Panc1 (cell line): ENCODE results near the gene KIDINS220. TPM values are rescaled to one million over a fixed set of nuclear protein-coding genes. Genes with fewer than 3 reads are reported as not detected.

Experiments
- ATAC-seq: fragments of 200-7000 bp; cut with Tn5 transposase; 2 replicates; pipeline ENCODE4 v1.9.1; 2020; ENCODE audit warnings: mild to moderate bottlenecking, moderate library complexity
- BruUV-seq: library from RNA; stranded (reverse); fragments of 400-500 nt; replicated peaks from 2 replicates; lab custom pipeline; 2021; lab: Mats Ljungman, UMichigan
- CTCF ChIA-PET: fragments of 300-600 bp; sonication (Branson Sonifier 250); formaldehyde crosslinking; loops from one replicate; lab custom pipeline; 2022; ENCODE audit warnings: antibody characterized with exemption; lab: Charles Lee
- POLR2A ChIA-PET: fragments of 300-600 bp; sonication (Branson Sonifier 250); formaldehyde crosslinking; loops from one replicate; lab custom pipeline; 2022; ENCODE audit warnings: antibody characterized with exemption; lab: Charles Lee
- DNase-seq: peaks from one replicate; pipeline ENCODE4 v3.0.0-alpha.2; 2010; ENCODE audit warnings: low read depth, low spot score
- H3K27ac ChIP-seq: 2 replicates; pipeline ENCODE4 v1.5.1; 2011; ENCODE audit warnings: mild to moderate bottlenecking, low read length, inconsistent platforms
- H3K27me3 ChIP-seq: fragments of 200-500 bp; sonication (Bioruptor generic); 2 replicates; pipeline ENCODE4 v1.6.0; 2014; ENCODE audit warnings: low read length, inconsistent platforms; ENCODE audit not compliant: control insufficient read depth, insufficient read depth
- H3K36me3 ChIP-seq: fragments of 200-500 bp; sonication (Bioruptor generic); 2 replicates; pipeline ENCODE4 v1.5.1; 2014; ENCODE audit warnings: inconsistent platforms, mild to moderate bottlenecking, low read length, moderate library complexity; ENCODE audit not compliant: control insufficient read depth, insufficient read depth
- H3K4me1 ChIP-seq: 2 replicates; pipeline ENCODE4 v1.5.1; 2011; ENCODE audit warnings: inconsistent platforms, mild to moderate bottlenecking, low read length, moderate library complexity; ENCODE audit not compliant: control insufficient read depth, insufficient read depth
- H3K4me3 ChIP-seq, 2 experiments: 2 replicates each; pipeline ENCODE4 v1.5.1; 2011 to 2012; ENCODE audit warnings: low read depth in 2 of 2, low read length in 2 of 2, mild to moderate bottlenecking in 2 of 2, inconsistent platforms in 1 of 2, moderate library complexity in 1 of 2
- H3K9me3 ChIP-seq: fragments of 200-500 bp; sonication (Bioruptor generic); 2 replicates; pipeline ENCODE4 v1.5.1; 2014; ENCODE audit warnings: low read depth, mild to moderate bottlenecking, inconsistent platforms, low read length, moderate library complexity; ENCODE audit not compliant: control insufficient read depth, insufficient read depth
- CTCF ChIP-seq: fragments of 450-650 bp; IDR thresholded peaks from 2 replicates; pipeline ENCODE4 v1.5.1; 2017; ENCODE audit warnings: mild to moderate bottlenecking
- POLR2AphosphoS5 ChIP-seq: IDR thresholded peaks from 2 replicates; pipeline ENCODE4 v1.6.1; 2012; ENCODE audit warnings: mild to moderate bottlenecking, low read depth, low read length, moderate library complexity
- REST ChIP-seq, 2 experiments: IDR thresholded peaks; 2 replicates each; pipeline ENCODE4 v1.6.1; 2011 to 2012; ENCODE audit warnings: low read depth in 2 of 2, control low read depth in 1 of 2, low read length in 1 of 2, mild to moderate bottlenecking in 1 of 2, moderate library complexity in 1 of 2; ENCODE audit not compliant: insufficient read depth in 1 of 2
- SIN3A ChIP-seq: IDR thresholded peaks from 2 replicates; pipeline ENCODE4 v1.6.1; 2012; ENCODE audit warnings: low read depth, mild to moderate bottlenecking, low read length, moderate library complexity, borderline replicate concordance; ENCODE audit not compliant: insufficient read depth
- TCF7L2 ChIP-seq: IDR thresholded peaks from 2 replicates; pipeline ENCODE4 v1.6.1; 2011; ENCODE audit warnings: mild to moderate bottlenecking, low read depth, low read length, inconsistent platforms
- in situ Hi-C: cut with HindIII; loops from 2 replicates; pipeline ENCODE4 v1.10.0; 2016; ENCODE audit warnings: low sequenced_read_pairs, low pct_unique_long_range_greater_than_20kb
- intact Hi-C: fragments of 100-400 bp; cut with micrococcal nuclease; formaldehyde crosslinking; loops from one replicate; pipeline ENCODE4 v1.10.0; 2022; ENCODE audit not compliant: unreplicated experiment
- total RNA-seq: library from RNA; stranded (reverse); gene quantifications from one replicate; pipeline ENCODE4 v1.2.1, GENCODE V29; 2021; ENCODE audit not compliant: unreplicated experiment

KIDINS220 gene
- total RNA-seq, 1 experiment from 2014 or later = 39.3 TPM

- intact Hi-C loops (no loop called here), in situ Hi-C loops (no loop called here)
- no peaks in the 10 kb centered on the region for H3K36me3 ChIP-seq
- ChIA-PET POLR2A (no interaction called here), CTCF (no interaction called here)
- no peak overlapping the region for H3K4me3 ChIP-seq
- H3K27ac ChIP-seq = no peak overlapping the region
- DNase-seq = no peak
- TF ChIP-seq REST (IDR thresholded peaks at IDR 0.05; ENCODE audit: insufficient read depth in 1 of 2, low read depth in 2 of 2, low read length in 1 of 2) = no peak
- TF ChIP-seq SIN3A = no peak
- TF ChIP-seq POLR2AphosphoS5 = no peak
- TF ChIP-seq CTCF = no peak
- TF ChIP-seq TCF7L2 = no peak
- no peaks in the 10 kb centered on the region for H3K27me3 ChIP-seq
- no peaks in the 10 kb centered on the region for H3K4me1 ChIP-seq
- no TSS peak for BruUV-seq
- no peak for ATAC-seq
- H3K9me3 ChIP-seq = peaks cover 6% of the 10 kb centered on the region; the same call in 1 of the 2 replicates
Measured at GRCh38 chr2:8756230-8756629, 81.2 kb downstream of the KIDINS220 start.

DNA sequence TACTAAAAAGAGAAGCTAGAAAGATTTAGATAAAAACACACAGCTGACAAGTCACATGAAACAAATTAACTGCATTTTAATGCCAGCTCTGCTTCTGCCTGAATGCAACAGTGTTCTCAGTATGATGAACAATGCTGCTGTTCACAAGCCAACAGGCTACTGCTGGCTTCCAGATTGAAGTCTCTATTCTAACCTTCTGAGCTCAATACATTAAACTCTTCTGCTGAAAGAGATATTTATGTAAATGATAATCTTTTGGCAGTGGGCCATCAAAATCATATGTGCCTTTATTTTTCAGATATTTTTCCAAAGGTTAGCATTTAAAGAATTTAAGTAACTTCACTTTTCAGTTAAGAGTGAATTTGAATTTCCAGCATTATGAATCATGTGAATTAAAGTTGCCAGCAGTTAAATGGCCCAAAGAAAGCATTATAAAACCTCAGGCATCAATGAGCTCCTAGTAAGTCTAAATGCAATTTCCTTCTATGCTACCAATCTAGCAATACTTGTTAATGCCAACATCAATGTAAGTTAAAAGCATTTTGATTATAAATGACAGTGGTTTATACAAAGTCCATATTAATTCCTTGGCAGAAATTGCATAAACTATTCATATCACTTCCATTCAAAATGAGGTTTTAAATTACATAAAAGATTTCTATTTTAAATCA, 83.2 kb downstream of the KIDINS220 start:
- DNase-seq (no peak), ATAC-seq (no peak)
- in situ Hi-C loops (no loop called here), intact Hi-C loops (no loop called here)
- no TSS peak for BruUV-seq
- TF ChIP-seq REST (IDR thresholded peaks at IDR 0.05; ENCODE audit: insufficient read depth in 1 of 2, low read depth in 2 of 2, low read length in 1 of 2) (no peak), POLR2AphosphoS5 (no peak), CTCF (no peak), SIN3A (no peak), TCF7L2 (no peak)
- Histone ChIP-seq H3K9me3 (peaks cover 6% of the 10 kb centered on the region; the same call in 1 of the 2 replicates), H3K4me1 (no peaks in the 10 kb centered on the region), H3K27ac (no peak overlapping the region), H3K36me3 (no peaks in the 10 kb centered on the region), H3K4me3 (no peak overlapping the region), H3K27me3 (no peaks in the 10 kb centered on the region)
- ChIA-PET CTCF (no interaction called here), POLR2A (no interaction called here)
